Pancreas (tissue), 10 donors: ENCODE results near the gene AMER3. TPM values are rescaled to one million over a fixed set of nuclear protein-coding genes. Genes with fewer than 3 reads are reported as not detected.

Experiments used
- ATAC-seq, 4 donors: fragments of 200-7000 bp; cut with Tn5 transposase; one replicate each; pipeline versions ENCODE4 v1.8.0 to v1.9.1; 2020; ENCODE audit warnings: mild to moderate bottlenecking in 4 of 4, moderate library complexity in 4 of 4
- DNase-seq, 6 donors: peaks; one replicate each; pipeline ENCODE4 v3.0.0-alpha.2; 2020
- FAIRE-seq: peaks from 2 replicates; lab custom pipeline; 2012; peaks lifted over from hg19 to GRCh38; lab: Jason Lieb, UNC
- H3K27ac ChIP-seq, 4 donors: fragments of 200-600 bp; sonication (generic); 1 replicate in 3 of 4; 2 replicates in 1 of 4; pipeline versions ENCODE4 v1.5.0 to v1.8.0; 2020
- H3K27me3 ChIP-seq, 4 donors: fragments of 200-600 bp; one replicate each; pipeline ENCODE4 v1.8.0; 2021
- H3K36me3 ChIP-seq, 3 donors: fragments of 200-600 bp; sonication (generic) in 1 of 3; one replicate each; pipeline versions ENCODE4 v1.5.0 to v1.8.0; 2020 to 2021
- H3K4me1 ChIP-seq, 3 donors: fragments of 200-600 bp; one replicate each; pipeline ENCODE4 v1.8.0; 2021
- H3K4me3 ChIP-seq, 4 donors: fragments of 200-600 bp; sonication (generic) in 2 of 4; one replicate each; pipeline versions ENCODE4 v1.5.0 to v1.8.0; 2020 to 2021
- H3K9me3 ChIP-seq, 4 donors: fragments of 200-600 bp; one replicate each; pipeline ENCODE4 v1.8.0; 2021
- CTCF ChIP-seq, 4 donors: fragments of 200-600 bp; sonication (generic) in 3 of 4; IDR thresholded peaks; one replicate each; pipeline versions ENCODE4 v1.5.0 to v1.8.0; 2021; ENCODE audit warnings: antibody characterized with exemption in 4 of 4
- WGBS, 2 donors: extraction: QIAGEN DNeasy Blood & Tissue Kit; methylation state at CpG; one replicate each; pipeline ENCODE4 v1.1.7; 2013; 5-methylcytosine and 5-hydroxymethylcytosine counted together
- intact Hi-C, 3 donors: fragments of 100-400 bp; cut with DNase I; formaldehyde crosslinking; loops; one replicate each; pipeline versions ENCODE4 v1.11.1 to v1.14.2; 2022
- polyA plus RNA-seq, 2 donors: library from polyadenylated mRNA; stranded (reverse); fragments of 200-250 nt; gene quantifications; one replicate each; pipeline ENCODE4 v1.2.3, GENCODE V29; 2013
- total RNA-seq, 6 donors: library from RNA; stranded (reverse); fragmentation: NEBNext Ultra II Directional in 4 of 6; extraction: Animal tissue kit (Norgen Biotek cat#: 25700) in 4 of 6; gene quantifications; one replicate each; pipeline versions ENCODE4 v1.2.1 to v1.2.4, GENCODE V29; 2021 to 2023
- donor health status: healthy with polysubstance abuse.
- donor health status: DM: no; HTN: no; CAD: no; lungs with moderate emphysema.
- donor health status: DM: no; HTN: no; CAD: no.
- donor health status: control.
- donor health status: control.
- donor health status: Bipolar disorder and iron deficiency.
- donor health status: DM: yes; HTN: yes; CAD: no.
- donor health status: DM: no; HTN: no; CAD: no.
- donor health status: DM: no; HTN: no; CAD: no.
- donor health status: DM: yes; HTN: yes; CAD: no.

Gene AMER3
- total and polyA plus RNA-seq, 8 donors, result 0.25 to 2.1 (median 0.74) TPM

GRCh38 chr2:130790804-130791616 is 35.7 kb downstream of the AMER3 start:
- no peak overlapping the region for H3K4me3 ChIP-seq
- H3K4me1 ChIP-seq, result peaks cover 0 to 11% (median 2%) of the 10 kb centered on the region in 3 donors
- FAIRE-seq (no peak), ATAC-seq (peak in 3 of 4 donors; percentile 22 to 25 (median 23)), DNase-seq (no peak)
- no peaks in the 10 kb centered on the region for H3K36me3 ChIP-seq
- no peak for TF ChIP-seq CTCF (IDR thresholded peaks at IDR 0.05)
- H3K27ac ChIP-seq, result peak overlapping the region in 2 of 4 donors; percentile 47 to 63
- no peaks in the 10 kb centered on the region for H3K27me3 ChIP-seq
- intact Hi-C loops, result no loop called here
- 83 to 84% methylated on average over 9 of the region's 9 CpGs for WGBS, 2 donors
- no peaks in the 10 kb centered on the region for H3K9me3 ChIP-seq

GRCh38 chr2:130791617-130791939 is 36.2 kb downstream of the AMER3 start:
- peak overlapping the region in 2 of 4 donors; percentile 47 to 63 for H3K27ac ChIP-seq
- no peaks in the 10 kb centered on the region for H3K27me3 ChIP-seq
- peak in 3 of 6 donors; percentile 14 to 49 (median 29) for DNase-seq
- intact Hi-C loops, result no loop called here
- no peak for FAIRE-seq
- no peak overlapping the region for H3K4me3 ChIP-seq
- no peaks in the 10 kb centered on the region for H3K9me3 ChIP-seq
- ATAC-seq, result peak; percentile 52 to 89 (median 73)
- H3K4me1 ChIP-seq, result peaks cover 0 to 8% (median 0%) of the 10 kb centered on the region in 3 donors
- TF ChIP-seq CTCF (IDR thresholded peaks at IDR 0.05), result no peak
- no peaks in the 10 kb centered on the region for H3K36me3 ChIP-seq
- 23 to 24% methylated on average over 4 of the region's 4 CpGs for WGBS, 2 donors

- FAIRE-seq, result no peak
- intact Hi-C loops, result no loop called here
- 72 to 81% methylated on average over 2 of the region's 2 CpGs for WGBS, 2 donors
- no peaks in the 10 kb centered on the region for H3K9me3 ChIP-seq
- H3K4me3 ChIP-seq, result no peak overlapping the region
- ATAC-seq, result no peak
- no peaks in the 10 kb centered on the region for H3K36me3 ChIP-seq
- H3K4me1 ChIP-seq, result peaks cover 0 to 8% (median 0%) of the 10 kb centered on the region in 3 donors
- no peaks in the 10 kb centered on the region for H3K27me3 ChIP-seq
- no peak for TF ChIP-seq CTCF (IDR thresholded peaks at IDR 0.05)
- DNase-seq, result no peak
- H3K27ac ChIP-seq, result no peak overlapping the region
Observed at GRCh38 chr2:130795431-130795830, 40.1 kb downstream of the AMER3 start.

GRCh38 chr2:130796290-130796689 is 41.0 kb downstream of the AMER3 start:
- H3K36me3 ChIP-seq, result no peaks in the 10 kb centered on the region
- ATAC-seq (no peak), FAIRE-seq (no peak), DNase-seq (no peak)
- H3K9me3 ChIP-seq, result no peaks in the 10 kb centered on the region
- H3K27ac ChIP-seq, result no peak overlapping the region
- intact Hi-C loops, result no loop called here
- WGBS, 2 donors, result 71 to 73% methylated on average over 3 of the region's 3 CpGs
- H3K4me1 ChIP-seq, result peaks cover 0 to 7% (median 0%) of the 10 kb centered on the region in 3 donors
- no peak overlapping the region for H3K4me3 ChIP-seq
- no peaks in the 10 kb centered on the region for H3K27me3 ChIP-seq
- no peak for TF ChIP-seq CTCF (IDR thresholded peaks at IDR 0.05)
